ENCODE results near the gene BUD31.

BUD31 gene

DNA sequence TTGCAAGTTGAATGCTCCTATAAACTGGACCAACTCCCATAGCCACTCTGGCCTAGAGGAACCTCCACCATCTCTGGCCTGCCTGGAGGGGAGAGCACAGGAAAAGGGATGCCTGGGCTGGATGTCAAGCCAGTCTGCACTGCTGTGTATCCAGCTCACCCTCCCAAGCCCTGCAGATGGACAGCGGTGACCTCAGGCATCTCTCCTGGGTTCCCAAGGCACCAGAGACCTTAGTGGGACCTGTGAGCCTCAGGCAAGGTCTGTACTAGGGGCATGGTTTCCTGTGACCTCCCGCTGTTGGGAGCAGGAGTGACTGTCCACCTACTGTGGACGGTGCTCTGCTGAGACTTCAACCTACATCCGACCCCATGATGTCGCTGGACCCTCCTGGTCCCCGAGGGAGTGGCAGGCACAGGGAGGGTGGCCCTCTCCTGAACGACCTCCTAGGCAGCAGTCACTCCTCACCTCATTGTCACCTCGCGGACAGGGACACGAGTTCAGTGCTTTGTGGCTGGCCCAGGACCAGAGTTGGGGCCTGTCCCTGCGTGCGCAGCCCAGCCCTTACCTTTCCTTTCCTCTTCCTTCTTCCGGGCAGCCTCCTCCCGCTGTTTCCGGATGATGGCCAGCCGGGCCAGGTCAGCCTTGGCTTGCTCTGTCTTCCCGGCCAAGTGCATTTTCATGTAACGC, 11.3 kb upstream of the BUD31 start:
- DNase-seq (ENCODE audit: low read depth in 1 of 2, low spot score in 1 of 2): no peak

DNA sequence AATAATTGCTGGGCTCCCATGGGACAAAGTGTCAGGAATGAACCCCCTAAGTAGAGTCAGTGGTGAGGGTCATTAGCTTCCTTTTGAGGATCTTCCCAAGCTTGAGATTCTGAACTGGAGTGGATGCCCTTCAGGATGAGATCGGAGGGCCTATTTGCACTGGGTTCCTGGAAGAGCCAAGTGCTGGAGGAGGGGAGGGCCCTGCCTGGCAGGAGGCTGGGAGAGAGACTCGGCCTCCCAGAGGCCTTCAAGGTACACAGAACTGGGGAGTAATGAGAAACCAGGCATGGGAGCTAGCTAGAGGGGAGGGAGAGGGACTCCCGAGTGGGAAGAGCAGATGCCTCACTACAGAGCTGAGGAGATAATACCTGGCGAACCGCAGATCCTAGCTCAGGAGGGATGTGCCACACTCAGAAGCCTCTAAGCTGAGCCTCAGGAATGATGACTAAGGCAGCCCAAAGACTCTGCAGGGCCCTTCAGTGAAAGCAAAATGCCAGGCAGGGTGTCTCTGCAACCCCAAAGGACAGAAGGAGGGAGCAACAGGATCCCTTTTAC, 9.8 kb upstream of the BUD31 start:
- DNase-seq (ENCODE audit: low read depth in 1 of 2, low spot score in 1 of 2): no peak

DNA sequence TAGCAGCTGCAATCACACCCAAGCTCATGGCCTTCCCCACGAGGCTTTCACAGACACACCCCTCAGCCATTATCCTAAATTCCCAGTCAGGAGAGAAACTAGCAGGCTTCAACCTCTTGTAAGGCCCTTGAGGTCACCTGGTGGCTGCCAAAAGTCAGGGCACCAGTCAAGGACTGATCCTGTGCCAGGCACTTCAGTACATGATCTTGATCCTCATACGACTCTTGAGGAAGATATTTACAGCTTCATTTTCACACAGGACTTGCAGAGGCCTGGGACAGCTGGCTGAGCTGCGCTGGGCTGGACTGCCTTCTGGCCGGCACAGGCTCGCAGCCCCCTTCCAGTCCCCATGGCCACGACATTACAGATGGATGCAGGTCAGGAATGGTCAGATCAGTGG, 9.2 kb upstream of the BUD31 start:
- no peak for DNase-seq (ENCODE audit: low read depth in 1 of 2, low spot score in 1 of 2)

DNA sequence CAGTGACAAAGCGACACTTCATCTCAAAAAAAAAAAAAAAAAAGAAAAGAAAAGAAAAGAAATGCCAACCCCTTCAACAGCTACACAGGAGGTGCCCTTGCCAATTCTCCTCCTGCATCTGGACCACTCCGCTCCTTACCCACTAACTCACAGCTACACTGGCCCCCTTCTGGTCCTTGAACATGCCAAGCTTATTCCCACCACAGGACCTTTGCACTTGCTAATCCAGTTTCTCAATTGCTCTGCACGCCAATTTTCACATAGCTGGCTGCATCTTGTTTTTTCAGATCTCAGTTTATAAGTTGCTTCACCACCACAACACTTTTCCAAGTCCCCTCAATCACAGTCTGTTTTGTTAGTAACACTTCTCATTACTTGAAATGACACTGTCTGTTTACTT, 5.9 kb upstream of the BUD31 start:
- DNase-seq (ENCODE audit: low read depth in 1 of 2, low spot score in 1 of 2): no peak

DNA sequence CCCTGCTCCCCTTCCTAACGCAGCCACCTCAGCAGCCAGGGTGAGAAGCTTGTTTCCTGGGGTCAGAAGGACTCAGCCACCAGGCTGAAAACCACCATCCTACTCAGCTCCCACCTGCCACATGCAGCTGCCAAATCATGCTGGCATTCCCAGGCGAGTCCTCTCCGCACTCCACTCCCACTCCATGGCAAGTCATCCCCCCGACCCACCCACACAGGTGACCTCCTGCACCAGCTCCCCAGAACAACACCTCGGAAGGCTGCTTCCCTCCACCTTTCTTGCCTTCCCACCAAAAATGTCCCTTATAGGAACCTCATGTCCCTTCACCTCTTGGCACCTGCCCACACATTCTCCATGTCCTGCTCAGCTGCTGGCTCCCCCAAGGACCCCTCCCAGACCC, 5.0 kb upstream of the BUD31 start:
- no peak for DNase-seq (ENCODE audit: low read depth in 1 of 2, low spot score in 1 of 2)

DNA sequence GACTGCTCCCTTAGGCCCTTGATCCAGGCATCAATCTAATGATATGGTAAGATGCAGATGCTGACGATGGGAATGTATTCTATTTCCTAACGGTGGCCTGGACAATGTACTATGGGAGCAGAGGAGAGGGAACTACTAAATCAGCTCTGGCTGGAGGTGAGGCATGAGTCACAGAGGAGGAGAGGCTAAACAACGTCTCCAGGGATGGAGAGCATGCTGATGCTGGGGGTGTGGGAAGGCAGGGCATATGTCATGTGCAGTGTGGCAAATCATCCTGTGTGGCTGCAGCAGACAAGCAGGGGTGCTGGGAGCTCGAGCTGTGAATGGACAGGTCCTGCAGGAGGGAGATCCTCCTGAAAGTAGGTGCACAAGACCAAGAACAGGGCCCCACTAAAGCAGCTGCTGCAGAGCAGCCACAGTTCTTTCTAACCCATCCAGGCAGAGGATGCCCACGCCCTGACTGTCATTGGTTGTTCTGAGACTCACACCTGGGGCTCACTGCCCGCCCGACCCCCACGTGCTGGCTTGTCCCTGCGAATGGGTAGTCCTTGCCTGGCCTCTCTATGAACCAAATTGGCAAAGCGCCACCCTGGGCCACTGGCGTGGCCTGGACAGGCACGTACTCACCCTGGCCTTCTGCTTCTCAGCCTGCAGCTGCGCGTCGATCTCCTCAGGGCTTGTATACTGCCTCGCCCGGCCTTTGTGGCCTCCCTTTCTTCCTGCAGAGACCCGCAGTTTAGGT, 4.4 kb upstream of the BUD31 start:
- DNase-seq (ENCODE audit: low read depth in 1 of 2, low spot score in 1 of 2): no peak

DNA sequence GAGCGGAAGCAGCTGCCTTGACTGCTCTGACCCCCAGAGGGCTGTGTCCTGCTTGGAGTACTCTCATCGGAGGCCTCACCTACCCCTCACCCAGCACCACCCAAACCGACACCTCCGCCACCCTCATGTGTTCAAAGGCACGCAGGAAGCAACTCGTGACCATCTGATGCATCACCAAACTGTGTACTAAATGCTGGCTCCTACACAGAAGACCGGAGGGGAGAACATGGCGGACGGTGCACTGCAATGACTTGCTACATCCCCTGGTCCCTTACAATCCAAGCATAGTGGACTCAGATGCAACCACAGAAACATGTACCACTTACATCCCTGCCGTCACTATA, 3.8 kb upstream of the BUD31 start:
- no peak for DNase-seq (ENCODE audit: low read depth in 1 of 2, low spot score in 1 of 2)

DNA sequence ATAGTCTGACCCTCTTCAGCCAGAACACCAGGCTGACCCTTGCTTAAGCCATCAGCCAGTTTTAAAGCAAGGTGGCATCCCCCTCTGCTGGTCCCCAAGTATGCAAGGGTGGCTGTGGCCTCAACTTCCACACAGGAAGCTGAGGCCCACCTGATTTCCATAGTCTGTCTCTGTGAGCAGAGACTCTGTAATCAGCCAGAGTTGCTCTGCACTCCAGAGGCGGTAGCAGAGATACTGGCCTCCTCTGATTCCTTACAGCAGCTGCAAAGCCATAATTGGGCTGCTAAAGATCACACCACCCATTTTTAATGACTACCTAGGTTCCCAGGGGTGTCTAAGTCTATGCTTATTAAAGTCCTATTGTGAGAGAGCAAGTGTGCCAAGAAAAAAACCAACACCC, 2.2 kb upstream of the BUD31 start:
- no peak for DNase-seq (ENCODE audit: low read depth in 1 of 2, low spot score in 1 of 2)

DNA sequence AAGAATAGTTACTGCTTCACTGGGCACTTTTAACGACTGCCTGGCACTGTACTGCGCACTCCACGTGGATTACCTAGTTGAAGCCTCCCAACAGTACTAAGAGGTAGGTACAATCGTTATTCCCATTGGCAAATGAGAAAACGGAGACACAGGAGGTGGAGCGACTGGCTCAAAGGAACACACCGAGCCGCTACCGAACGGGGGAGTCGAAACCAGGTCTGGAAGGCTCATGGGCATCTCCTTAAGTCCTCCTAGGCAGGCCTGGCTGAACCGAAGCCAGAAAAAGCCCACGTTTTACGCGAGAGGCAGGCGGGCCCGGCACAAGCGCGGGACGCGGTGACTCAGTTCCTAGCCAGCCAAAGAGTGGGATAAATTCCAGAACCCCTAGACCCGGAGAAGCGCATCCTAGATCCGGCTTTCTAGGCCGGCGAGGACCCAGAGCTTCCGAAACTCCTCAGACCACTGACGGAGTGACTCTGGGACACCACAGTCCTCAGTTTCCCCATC, 844 bp upstream of the BUD31 start:
- DNase-seq (ENCODE audit: low read depth in 1 of 2, low spot score in 1 of 2): peak in 1 of 2 donors; percentile 20

DNA sequence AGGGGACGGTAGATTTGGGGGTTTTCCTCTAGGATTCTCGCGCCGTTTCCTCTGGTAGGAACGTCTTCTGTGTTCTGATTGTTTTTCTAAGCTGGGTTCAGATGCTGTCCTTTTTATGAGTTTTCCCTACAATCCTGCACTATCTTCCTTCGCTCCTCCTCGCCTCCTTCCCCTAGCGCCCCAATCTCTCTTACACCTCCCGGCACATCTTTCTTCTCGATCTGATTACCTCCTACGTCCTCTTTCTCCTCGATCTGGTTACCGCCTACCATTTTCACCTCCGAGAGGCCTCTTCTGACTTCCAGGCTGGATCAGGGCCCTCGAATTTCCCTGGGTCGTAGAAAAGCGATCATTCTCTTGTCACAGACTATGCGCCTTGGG, 413 bp downstream of the BUD31 start:
- no peak for DNase-seq (ENCODE audit: low read depth in 1 of 2, low spot score in 1 of 2)

DNA sequence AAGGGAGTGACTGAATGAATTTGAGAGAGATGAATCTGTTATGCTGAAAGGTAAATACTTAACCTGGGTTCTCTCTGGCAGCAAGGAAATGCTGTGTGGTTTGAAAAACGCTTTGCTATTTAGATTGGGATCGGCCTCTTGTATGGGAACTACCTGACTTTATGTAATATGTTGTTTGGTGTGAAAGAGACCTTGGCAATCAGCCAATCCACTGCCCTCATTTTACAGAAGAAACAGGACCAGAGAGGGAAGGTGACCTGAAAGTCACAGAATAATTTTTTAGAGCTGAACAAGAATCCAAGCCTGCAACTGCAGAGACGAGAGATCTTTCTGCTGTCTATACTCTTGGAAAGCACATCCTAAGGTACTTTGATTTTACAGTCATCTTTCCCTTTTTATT, 1.0 kb downstream of the BUD31 start:
- DNase-seq (ENCODE audit: low read depth in 1 of 2, low spot score in 1 of 2): no peak

DNA sequence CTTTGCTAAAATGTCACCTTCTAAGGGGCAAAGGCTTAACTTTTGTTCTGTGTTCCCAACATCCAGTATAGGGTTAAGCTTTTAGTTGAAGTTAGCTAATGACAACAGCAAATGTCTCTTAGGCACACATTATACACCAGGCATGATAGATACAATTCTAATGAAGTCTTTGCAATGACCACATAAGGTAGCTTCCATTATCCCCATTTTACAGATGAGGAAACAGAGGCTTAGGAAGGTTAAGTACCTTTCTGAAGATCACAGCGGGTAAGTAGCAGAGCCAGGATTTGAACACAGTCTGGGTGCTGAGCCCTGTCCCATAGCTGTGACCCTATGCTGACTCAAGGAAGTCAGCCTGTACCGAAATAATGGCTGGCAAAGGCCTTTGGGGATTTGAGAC, 1.9 kb downstream of the BUD31 start:
- no peak for DNase-seq (ENCODE audit: low read depth in 1 of 2, low spot score in 1 of 2)

DNA sequence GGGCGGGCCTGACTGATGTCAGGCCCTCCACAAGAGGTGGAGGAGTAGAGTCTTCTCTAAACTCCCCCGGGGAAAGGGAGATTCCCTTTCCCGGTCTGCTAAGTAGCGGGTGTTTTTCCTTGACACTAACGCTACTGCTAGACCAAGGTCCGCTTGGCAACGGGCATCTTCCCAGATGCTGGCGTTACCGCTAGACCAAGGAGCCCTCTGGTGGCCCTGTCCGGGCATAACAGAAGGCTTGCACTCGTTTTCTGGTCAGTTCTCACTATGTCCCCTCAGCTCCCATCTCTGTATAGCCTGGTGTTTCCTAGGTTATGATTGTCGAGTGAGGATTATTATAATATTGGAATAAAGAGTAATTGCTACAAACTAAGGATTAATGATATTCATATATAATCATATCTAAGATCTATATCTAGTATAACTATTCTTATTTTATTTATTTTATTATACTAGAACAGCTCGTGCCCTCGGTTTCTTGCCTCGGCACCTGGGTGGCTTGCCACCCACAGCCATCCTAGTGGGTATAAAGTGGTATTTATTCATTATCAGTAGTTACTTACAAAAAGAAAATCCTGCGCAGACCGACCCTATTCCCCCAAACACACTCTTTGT, 6.9 kb downstream of the BUD31 start:
- DNase-seq (ENCODE audit: low read depth in 1 of 2, low spot score in 1 of 2): peak in 1 of 2 donors; percentile 16

DNA sequence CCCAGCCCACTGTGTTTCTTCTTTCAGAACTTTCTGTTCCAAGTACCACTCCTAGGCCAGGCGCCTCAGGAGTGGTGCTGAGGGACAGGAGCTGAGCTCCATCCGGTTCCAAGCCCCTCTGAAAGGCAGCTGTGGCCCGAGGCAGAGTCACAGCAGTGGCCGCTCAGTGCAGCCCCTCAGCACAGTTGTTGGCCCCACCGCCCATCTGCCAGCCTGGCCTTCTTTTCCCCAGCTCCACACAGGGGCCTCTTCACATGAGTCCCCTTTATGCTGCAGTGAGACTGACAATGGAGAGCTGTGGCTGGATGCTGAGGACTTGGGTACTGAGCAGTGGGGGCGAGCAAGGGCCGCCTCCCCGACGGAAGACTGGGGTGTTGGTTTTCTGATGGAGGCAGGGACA, 9.5 kb downstream of the BUD31 start:
- DNase-seq (ENCODE audit: low read depth in 1 of 2, low spot score in 1 of 2): no peak

DNA sequence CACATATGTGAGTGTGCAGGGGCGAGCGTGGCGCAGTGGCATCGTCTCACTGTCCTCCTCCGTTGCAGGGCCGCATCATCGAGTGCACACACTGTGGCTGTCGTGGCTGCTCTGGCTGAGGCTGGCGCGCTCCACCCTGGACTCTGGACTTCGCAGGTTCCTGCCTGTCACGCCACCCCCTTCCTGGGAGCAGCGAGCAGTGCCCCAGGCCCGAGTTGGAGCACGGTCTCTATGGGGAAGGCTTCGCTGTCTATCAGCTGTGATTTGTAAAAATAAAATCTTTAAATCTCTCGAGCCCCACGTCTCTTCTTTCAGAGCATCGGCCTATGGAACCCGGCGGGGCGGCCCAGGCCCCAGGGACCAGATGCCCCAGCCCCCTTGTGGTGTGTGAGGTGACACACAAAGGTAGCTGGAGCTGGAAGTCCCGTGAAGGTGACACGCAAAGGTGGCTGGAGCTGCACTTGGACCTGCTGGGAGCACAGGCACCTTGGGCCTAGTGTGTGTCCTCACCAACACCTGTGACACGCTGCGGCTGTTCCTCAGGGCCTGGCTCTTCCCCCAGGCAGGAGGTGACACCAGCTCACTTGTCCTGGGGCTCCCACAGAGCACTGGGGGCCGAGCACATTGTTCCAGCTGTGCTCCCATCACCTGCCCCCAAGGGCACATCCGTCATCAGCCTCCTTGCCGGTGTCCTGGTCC, 10.7 kb downstream of the BUD31 start:
- no peak for DNase-seq (ENCODE audit: low read depth in 1 of 2, low spot score in 1 of 2)

DNA sequence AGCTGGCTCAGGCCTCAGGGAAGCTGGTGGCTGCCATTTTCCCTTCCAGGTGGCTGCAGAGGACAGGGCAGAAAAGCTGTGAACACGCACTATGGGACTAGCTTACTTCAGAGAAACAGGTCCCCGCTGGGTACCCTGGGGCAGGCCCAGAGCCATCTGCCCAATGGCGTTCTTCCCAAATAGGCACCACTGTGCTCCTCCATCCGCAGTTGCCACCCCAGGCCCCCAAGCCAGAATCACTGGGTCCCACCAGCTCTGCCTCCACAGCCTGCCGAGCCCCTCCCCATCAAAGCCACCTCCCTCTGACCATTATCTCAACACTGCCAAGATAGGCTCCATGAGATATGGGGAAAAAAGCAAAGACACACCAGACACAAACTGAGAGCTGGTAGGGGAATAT, 11.4 kb downstream of the BUD31 start:
- no peak for DNase-seq (ENCODE audit: low read depth in 1 of 2, low spot score in 1 of 2)

DNA sequence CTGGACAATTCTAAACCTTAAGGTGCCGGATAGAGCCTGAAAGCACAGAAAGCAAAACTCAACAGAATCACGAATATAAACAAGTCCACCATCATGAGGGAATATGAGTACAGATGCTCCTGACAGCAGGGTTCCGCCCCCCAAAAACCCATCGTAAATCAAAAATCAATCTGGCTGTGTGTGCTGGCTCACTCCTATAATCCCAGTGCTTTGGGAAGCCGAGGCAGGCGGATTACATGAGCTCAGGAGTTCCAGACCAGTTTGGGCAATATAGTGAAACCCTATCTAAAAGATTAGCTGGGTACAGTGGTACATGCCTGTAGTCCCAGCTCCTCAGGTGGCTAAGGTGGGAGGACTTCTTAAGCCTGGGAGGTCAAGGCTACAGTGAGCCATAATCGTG, 12.2 kb downstream of the BUD31 start:
- DNase-seq (ENCODE audit: low read depth in 1 of 2, low spot score in 1 of 2): no peak

DNA sequence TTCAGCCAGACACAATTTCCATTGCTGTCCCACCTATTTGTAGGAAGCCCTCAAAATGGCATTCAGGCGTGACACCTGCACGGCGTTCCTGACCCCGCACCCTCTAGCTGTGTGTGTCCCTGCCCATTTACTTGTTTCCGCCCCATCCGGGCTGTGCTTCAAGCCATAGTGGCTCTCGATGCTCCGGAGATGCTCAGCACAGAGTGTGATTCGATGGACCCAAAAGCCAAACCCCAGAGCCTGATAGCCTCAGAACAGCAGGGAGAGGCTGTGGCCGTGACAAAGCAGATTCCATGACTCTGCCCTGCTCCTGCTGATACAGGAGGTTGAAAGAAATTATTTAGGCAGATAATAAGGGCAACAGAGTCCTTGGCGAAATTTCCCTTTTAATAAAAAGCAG, 13.4 kb downstream of the BUD31 start:
- no peak for DNase-seq (ENCODE audit: low read depth in 1 of 2, low spot score in 1 of 2)

DNA sequence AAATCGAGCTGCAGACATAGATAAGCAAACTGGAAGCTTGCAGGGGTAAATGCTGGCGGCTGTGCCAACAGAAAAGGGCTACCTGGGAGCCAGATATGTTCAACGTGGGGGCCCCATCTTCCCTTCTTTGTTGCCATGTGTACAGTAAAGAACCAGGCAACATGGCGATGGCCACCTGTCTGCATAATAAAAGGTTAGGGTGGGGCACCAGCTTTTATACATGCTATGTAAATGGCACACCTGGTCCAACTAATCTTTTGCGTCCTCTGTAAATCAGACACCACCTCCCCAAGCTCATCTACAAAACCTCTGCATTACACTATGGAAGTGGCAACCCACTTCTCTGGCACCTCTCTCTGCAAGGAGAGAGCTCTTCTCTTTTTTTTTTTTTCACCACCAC, 13.9 kb downstream of the BUD31 start:
- no peak for DNase-seq (ENCODE audit: low read depth in 1 of 2, low spot score in 1 of 2)

DNA sequence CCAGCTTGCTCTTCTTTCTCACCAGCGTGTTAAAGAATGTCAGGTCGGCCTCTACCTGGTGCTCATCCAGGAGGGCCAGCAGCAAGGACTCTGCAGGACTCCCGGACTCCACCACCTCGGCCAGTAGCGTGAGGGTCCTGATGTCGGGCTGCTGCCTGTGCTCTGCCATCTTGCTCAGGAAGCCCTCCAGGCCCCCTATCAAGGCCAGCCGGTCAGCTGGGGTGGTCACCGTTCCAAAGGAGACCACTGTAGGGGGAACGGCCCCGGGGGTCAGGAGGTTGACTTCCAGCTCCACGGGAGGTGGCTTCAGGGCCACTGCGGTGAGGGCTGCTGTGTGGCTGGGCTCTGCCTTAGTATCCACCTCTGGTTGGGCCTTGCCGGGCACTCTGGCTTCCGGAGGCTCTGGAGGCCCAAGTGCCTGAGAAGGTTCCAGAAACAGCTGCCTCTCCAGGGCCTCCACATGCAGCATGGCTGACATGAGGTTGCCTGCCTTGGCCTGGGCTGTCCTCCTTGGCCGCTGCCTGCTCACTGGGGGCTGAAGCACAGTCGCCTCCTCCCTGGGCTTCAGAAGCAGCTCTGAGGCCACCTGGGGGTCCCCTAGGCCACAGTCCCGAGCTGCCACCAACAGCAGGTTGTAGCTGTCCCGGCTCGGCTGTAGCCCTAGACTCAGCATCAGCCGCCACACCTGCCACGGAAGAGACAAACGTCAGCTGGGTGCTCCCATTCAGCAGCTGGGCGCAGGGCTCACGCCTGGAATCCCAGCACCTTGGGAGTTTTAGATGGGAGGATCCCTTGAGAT, 16.4 kb downstream of the BUD31 start:
- no peak for DNase-seq (ENCODE audit: low read depth in 1 of 2, low spot score in 1 of 2)

Measured in stimulated activated CD4-positive, alpha-beta T cell treated with anti-CD3 and anti-CD28 coated beads, Interleukin-15, amount 100 ng/mL, for 1 hour (primary cell).